Spleen (tissue), 11 donors: ENCODE measurements around the gene USP28. TPM values are rescaled to one million over a fixed set of nuclear protein-coding genes. Genes with fewer than 3 reads are reported as not detected.
"Not testable (repeated sequence)": the region's sequence is repeated elsewhere in the genome, so short reads cannot be mapped to it uniquely, and the experiment has no call there.

Source experiments
- DNase-seq: peaks from one replicate; pipeline ENCODE4 v3.0.0-alpha.2; 2020
- H3K27ac ChIP-seq, 8 donors: fragments of 200-600 bp; sonication (generic) in 7 of 8; 1 replicate in 4 of 8; 2 replicates in 4 of 8; pipeline versions ENCODE4 v1.5.0 to v1.8.0; 2016 to 2021; ENCODE audit warnings: inconsistent platforms in 4 of 8, mild to moderate bottlenecking in 4 of 8, moderate library complexity in 1 of 8
- H3K27me3 ChIP-seq, 7 donors: fragments of 200-600 bp; sonication (generic) in 6 of 7; replicated peaks in 1 of 7; 1 replicate in 4 of 7; 2 replicates in 3 of 7; pipeline versions ENCODE4 v1.5.0 to v1.8.0; 2016 to 2021; ENCODE audit warnings: inconsistent platforms in 3 of 7, mild to moderate bottlenecking in 1 of 7
- H3K36me3 ChIP-seq, 6 donors: fragments of 200-600 bp; sonication (generic) in 5 of 6; 1 replicate in 4 of 6; 2 replicates in 2 of 6; pipeline versions ENCODE4 v1.5.0 to v1.8.0; 2016 to 2021; ENCODE audit warnings: inconsistent platforms in 2 of 6
- H3K4me1 ChIP-seq, 6 donors: fragments of 200-600 bp; sonication (generic) in 5 of 6; 1 replicate in 3 of 6; 2 replicates in 3 of 6; pipeline versions ENCODE4 v1.5.0 to v1.8.0; 2016 to 2021; ENCODE audit warnings: inconsistent platforms in 3 of 6
- H3K4me3 ChIP-seq, 8 donors: fragments of 200-600 bp; sonication (generic) in 7 of 8; 1 replicate in 4 of 8; 2 replicates in 4 of 8; pipeline versions ENCODE4 v1.5.0 to v1.8.0; 2016 to 2021; ENCODE audit warnings: inconsistent platforms in 4 of 8, mild to moderate bottlenecking in 4 of 8, moderate library complexity in 2 of 8
- H3K9me3 ChIP-seq, 8 donors: fragments of 200-600 bp; sonication (generic) in 7 of 8; 1 replicate in 4 of 8; 2 replicates in 4 of 8; pipeline versions ENCODE4 v1.5.0 to v1.8.0; 2016 to 2021; ENCODE audit warnings: inconsistent platforms in 4 of 8
- POLR2A ChIP-seq, 3 donors: fragments of 450-650 bp; IDR thresholded peaks; one replicate each; pipeline ENCODE4 v1.5.1; 2017; ENCODE audit warnings: antibody characterized with exemption in 3 of 3, mild to moderate bottlenecking in 1 of 3
- POLR2AphosphoS5 ChIP-seq, 3 donors: sonication (generic); formaldehyde crosslinking; IDR thresholded peaks; one replicate each; pipeline ENCODE4 v1.5.1; 2017; ENCODE audit warnings: antibody characterized with exemption in 3 of 3
- WGBS, 5 donors: extraction: QIAGEN DNeasy Blood & Tissue Kit in 3 of 5; methylation state at CpG; one replicate each; pipeline versions ENCODE4 v1.1.5 to v1.1.7; 2013 to 2018; 5-methylcytosine and 5-hydroxymethylcytosine counted together
- intact Hi-C: fragments of 100-400 bp; cut with DNase I; formaldehyde crosslinking; loops from one replicate; pipeline ENCODE4 v1.15.0; 2023; ENCODE audit warnings: low total_unique reads
- polyA plus RNA-seq, 3 donors: library from polyadenylated mRNA; stranded (reverse); fragments of 200-250 nt; gene quantifications; one replicate each; pipeline ENCODE4 v1.2.1, GENCODE V29; 2013
- total RNA-seq, 7 donors: library from RNA; depleted of rRNA in 3 of 7; stranded (reverse); fragments of >200 nt in 3 of 7; fragmentation: NEBNext Ultra II Directional in 4 of 7; extraction: Animal tissue kit (Norgen Biotek cat#: 25700) in 4 of 7; gene quantifications; one replicate each; pipeline versions ENCODE4 v1.1.0 to v1.2.1, GENCODE V29; 2016 to 2021
- TF ChIP-seq, protein P1 (sequence below), 11 experiments: fragments of 200-600 bp in 7 of 11; fragments of 450-650 bp in 4 of 11; sonication (generic) in 4 of 11; IDR thresholded peaks in 8 of 11; conservative IDR thresholded peaks in 3 of 11; 1 replicate in 7 of 11; 2 replicates in 4 of 11; pipeline versions ENCODE4 v1.4.0 to v1.8.0; 2016 to 2021; ENCODE audit warnings: antibody characterized with exemption in 11 of 11, inconsistent platforms in 4 of 11, mild to moderate bottlenecking in 1 of 11
- donor health status: healthy with polysubstance abuse.
- donor health status: DM: no; HTN: no; CAD: no; lungs with moderate emphysema.
- donor health status: DM: no; HTN: no; CAD: no.
- donor health status: Bipolar disorder and iron deficiency.
- donor health status: healthy.
- donor health status: DM: no; HTN: no; CAD: no.
- donor health status: DM: yes; HTN: yes; CAD: no.

The USP28 gene
- total and polyA plus RNA-seq, 10 donors = 4.2 to 44.8 (median 27.6) TPM

- Histone ChIP-seq H3K27me3 (peaks cover 0 to 27% (median 0%) of the 10 kb centered on the region in 7 donors), H3K9me3 (no peaks in the 10 kb centered on the region), H3K4me1 (no peaks in the 10 kb centered on the region), H3K27ac (no peak overlapping the region), H3K36me3 (no peaks in the 10 kb centered on the region), H3K4me3 (no peak overlapping the region)
- WGBS, 5 donors = 86 to 94% (median 90%) methylated on average over 34 to 35 of the region's 35 CpGs
- no peak for TF ChIP-seq POLR2A (IDR thresholded peaks at IDR 0.05)
- no peak for TF ChIP-seq POLR2AphosphoS5 (IDR thresholded peaks at IDR 0.05)
- TF ChIP-seq, protein P1, sequence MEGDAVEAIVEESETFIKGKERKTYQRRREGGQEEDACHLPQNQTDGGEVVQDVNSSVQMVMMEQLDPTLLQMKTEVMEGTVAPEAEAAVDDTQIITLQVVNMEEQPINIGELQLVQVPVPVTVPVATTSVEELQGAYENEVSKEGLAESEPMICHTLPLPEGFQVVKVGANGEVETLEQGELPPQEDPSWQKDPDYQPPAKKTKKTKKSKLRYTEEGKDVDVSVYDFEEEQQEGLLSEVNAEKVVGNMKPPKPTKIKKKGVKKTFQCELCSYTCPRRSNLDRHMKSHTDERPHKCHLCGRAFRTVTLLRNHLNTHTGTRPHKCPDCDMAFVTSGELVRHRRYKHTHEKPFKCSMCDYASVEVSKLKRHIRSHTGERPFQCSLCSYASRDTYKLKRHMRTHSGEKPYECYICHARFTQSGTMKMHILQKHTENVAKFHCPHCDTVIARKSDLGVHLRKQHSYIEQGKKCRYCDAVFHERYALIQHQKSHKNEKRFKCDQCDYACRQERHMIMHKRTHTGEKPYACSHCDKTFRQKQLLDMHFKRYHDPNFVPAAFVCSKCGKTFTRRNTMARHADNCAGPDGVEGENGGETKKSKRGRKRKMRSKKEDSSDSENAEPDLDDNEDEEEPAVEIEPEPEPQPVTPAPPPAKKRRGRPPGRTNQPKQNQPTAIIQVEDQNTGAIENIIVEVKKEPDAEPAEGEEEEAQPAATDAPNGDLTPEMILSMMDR (IDR thresholded peaks at IDR 0.05 in 8 of 11, conservative IDR thresholded peaks at IDR 0.05 in 3 of 11) = no peak
- no peak for DNase-seq
- intact Hi-C loops = loop anchor here (10.0 kb wide), 1 partner anchor 485 kb away; no protein-coding TSS in a partner anchor
These were observed 85.6 kb downstream of the USP28 start for GRCh38 chr11:113789675-113790320.

GRCh38 chr11:113789016-113789415 is 86.4 kb downstream of the USP28 start:
- H3K27ac ChIP-seq, H3K36me3 ChIP-seq, intact Hi-C loops, DNase-seq, H3K4me1 ChIP-seq, H3K4me3 ChIP-seq, H3K9me3 ChIP-seq: not testable (repeated sequence)
- WGBS, 5 donors = 84 to 91% (median 88%) methylated on average over 22 of the region's 22 CpGs
- H3K27me3 ChIP-seq = peaks cover 0 to 27% (median 0%) of the 10 kb centered on the region in 7 donors

- H3K27ac ChIP-seq = no peak overlapping the region
- H3K9me3 ChIP-seq = no peaks in the 10 kb centered on the region
- H3K36me3 ChIP-seq = no peaks in the 10 kb centered on the region
- H3K4me3 ChIP-seq = no peak overlapping the region
- no peak for DNase-seq
- TF ChIP-seq POLR2A (IDR thresholded peaks at IDR 0.05) = no peak
- no peak for TF ChIP-seq POLR2AphosphoS5 (IDR thresholded peaks at IDR 0.05)
- TF ChIP-seq, protein P1 (IDR thresholded peaks at IDR 0.05 in 8 of 11, conservative IDR thresholded peaks at IDR 0.05 in 3 of 11) = no peak
- peaks cover 0 to 5% (median 0%) of the 10 kb centered on the region in 6 donors for H3K4me1 ChIP-seq
- intact Hi-C loops = no loop called here
- 83 to 93% (median 88%) methylated on average over 1 of the region's 1 CpG for WGBS, 5 donors
- H3K27me3 ChIP-seq = peaks cover 0 to 18% (median 0%) of the 10 kb centered on the region in 7 donors
These were observed 93.2 kb downstream of the USP28 start for GRCh38 chr11:113782134-113782533.

GRCh38 chr11:113781682-113782081 is 93.7 kb downstream of the USP28 start:
- no peak overlapping the region for H3K4me3 ChIP-seq
- TF ChIP-seq, protein P1 (IDR thresholded peaks at IDR 0.05 in 8 of 11, conservative IDR thresholded peaks at IDR 0.05 in 3 of 11) = no peak
- TF ChIP-seq POLR2AphosphoS5 (IDR thresholded peaks at IDR 0.05) = no peak
- TF ChIP-seq POLR2A (IDR thresholded peaks at IDR 0.05) = no peak
- DNase-seq = no peak
- no peaks in the 10 kb centered on the region for H3K36me3 ChIP-seq
- peaks cover 0 to 5% (median 0%) of the 10 kb centered on the region in 6 donors for H3K4me1 ChIP-seq
- intact Hi-C loops = no loop called here
- H3K27me3 ChIP-seq = peaks cover 0 to 14% (median 0%) of the 10 kb centered on the region in 7 donors
- no peak overlapping the region for H3K27ac ChIP-seq
- H3K9me3 ChIP-seq = no peaks in the 10 kb centered on the region
- WGBS, 5 donors = 76 to 84% (median 82%) methylated on average over 5 of the region's 5 CpGs
